HepG2 (cell line): ENCODE data around the gene LSMEM2. TPM values are rescaled to one million over a fixed set of nuclear protein-coding genes. Genes with fewer than 3 reads are reported as not detected.
A peak's percentile ranks its signal among the peaks of the same experiment; 100 is the strongest.

ENCODE experiments used
- ATAC-seq: fragments of 200-7000 bp; cut with Tn5 transposase; 3 replicates; pipeline ENCODE4 v1.9.1; 2020; ENCODE audit warnings: mild to moderate bottlenecking, moderate library complexity
- BruUV-seq: library from RNA; stranded (reverse); fragments of 400-500 nt; replicated peaks from 2 replicates; lab custom pipeline; 2021; lab: Mats Ljungman, UMichigan
- CTCF ChIA-PET: fragments of 300-600 bp; formaldehyde crosslinking; extraction: SDS; loops from one replicate; lab custom pipeline; 2021; ENCODE audit warnings: low total read pairs, inconsistent platforms, low intra/inter-chr PET ratio; lab: Yijun Ruan, JAX
- POLR2A ChIA-PET: fragments of 350-600 bp; sonication (Branson Sonifier 250); formaldehyde crosslinking; loops from one replicate; lab custom pipeline; 2020; ENCODE audit warnings: antibody characterized with exemption, inconsistent platforms; lab: Yijun Ruan, JAX
- DNase-seq: peaks from one replicate; pipeline ENCODE4 v3.0.0-alpha.2; 2015; ENCODE audit warnings: low spot score
- FAIRE-seq: peaks from 3 replicates; lab custom pipeline; 2011; peaks lifted over from hg19 to GRCh38; lab: Jason Lieb, UNC
- H2AFZ ChIP-seq: one replicate; pipeline ENCODE4 v1.6.1; 2011; ENCODE audit warnings: low read length, inconsistent platforms
- H3K27ac ChIP-seq: fragments of 300-600 bp; 3 replicates; pipeline ENCODE4 v1.8.0; 2011; ENCODE audit warnings: mixed run types, mild to moderate bottlenecking, mixed read lengths, low read length, inconsistent platforms; ENCODE audit not compliant: insufficient read depth; ENCODE audit errors: extremely low read length
- H3K27me3 ChIP-seq, 2 experiments: fragments of 200-600 bp in 1 of 2; 2 replicates in 1 of 2; 3 replicates in 1 of 2; pipeline versions ENCODE4 v1.6.0 to v1.8.0; 2011; ENCODE audit warnings: low read length in 2 of 2, mild to moderate bottlenecking in 2 of 2, moderate library complexity in 2 of 2, inconsistent platforms in 1 of 2; ENCODE audit not compliant: insufficient read depth in 2 of 2, control insufficient read depth in 1 of 2
- H3K36me3 ChIP-seq, 2 experiments: fragments of 200-600 bp in 1 of 2; replicated peaks in 1 of 2; 2 replicates in 1 of 2; 3 replicates in 1 of 2; pipeline versions ENCODE4 v1.5.1 to v1.8.0; 2011; ENCODE audit warnings: low read length in 2 of 2, inconsistent platforms in 1 of 2; ENCODE audit not compliant: insufficient read depth in 2 of 2, control insufficient read depth in 1 of 2
- H3K4me1 ChIP-seq: 2 replicates; pipeline ENCODE4 v1.5.1; 2012; ENCODE audit warnings: low read length, inconsistent platforms; ENCODE audit not compliant: insufficient read depth
- H3K4me2 ChIP-seq: 2 replicates; pipeline ENCODE4 v1.6.0; 2011; ENCODE audit warnings: low read depth, low read length, inconsistent platforms
- H3K4me3 ChIP-seq, 3 experiments: fragments of 200-600 bp in 1 of 3; sonication (generic), shearing (Covaris generic) in 1 of 3; replicated peaks in 1 of 3; 2 replicates each; pipeline ENCODE4 v1.5.1; 2011 to 2016; ENCODE audit warnings: low read length in 3 of 3, inconsistent platforms in 2 of 3, low read depth in 2 of 3, mild to moderate bottlenecking in 2 of 3, control low read depth in 1 of 3, mixed read lengths in 1 of 3; ENCODE audit not compliant: insufficient read depth in 1 of 3
- H3K79me2 ChIP-seq: one replicate; pipeline ENCODE4 v1.6.1; 2011; ENCODE audit warnings: low read length, inconsistent platforms; ENCODE audit not compliant: insufficient read depth
- H3K9ac ChIP-seq: 2 replicates; pipeline ENCODE4 v1.6.0; 2011; ENCODE audit warnings: mild to moderate bottlenecking, low read depth, low read length, inconsistent platforms; ENCODE audit not compliant: insufficient read depth
- H3K9me3 ChIP-seq: 2 replicates; pipeline ENCODE4 v1.5.1; 2012; ENCODE audit warnings: mild to moderate bottlenecking, low read length
- H4K20me1 ChIP-seq: 2 replicates; pipeline ENCODE4 v1.6.0; 2011; ENCODE audit warnings: inconsistent platforms, mild to moderate bottlenecking, low read length, moderate library complexity; ENCODE audit not compliant: insufficient read depth
- AGO2 ChIP-seq: fragments of 200-400 bp; formaldehyde crosslinking; optimal IDR thresholded peaks from 2 replicates; pipeline ENCODE3; 2017; ENCODE audit warnings: mild to moderate bottlenecking, low read depth, low read length, moderate library complexity
- BCL3 ChIP-seq: sonication (generic); formaldehyde crosslinking; IDR thresholded peaks from 2 replicates; pipeline ENCODE4 v1.5.1; 2020; ENCODE audit warnings: mild to moderate bottlenecking, missing genetic modification reagents, moderate library complexity
- FOXO4 ChIP-seq: sonication (generic); formaldehyde crosslinking; conservative IDR thresholded peaks from 2 replicates; pipeline ENCODE4 v1.8.1; 2023; ENCODE audit warnings: missing genetic modification reagents
- GABPA ChIP-seq, 2 experiments: IDR thresholded peaks; 2 replicates each; pipeline ENCODE4 v1.6.1; 2011 to 2016; ENCODE audit warnings: low read depth in 2 of 2, low read length in 1 of 2, missing biosample characterization in 1 of 2, missing genetic modification characterization in 1 of 2
- KAT8 ChIP-seq: IDR thresholded peaks from 2 replicates; pipeline ENCODE4 v1.6.1; 2016; ENCODE audit warnings: missing genetic modification reagents, missing compliant biosample characterization
- KDM6A ChIP-seq: IDR thresholded peaks from 2 replicates; pipeline ENCODE4 v1.6.1; 2016; ENCODE audit warnings: low read depth
- KLF12 ChIP-seq: sonication (generic); formaldehyde crosslinking; IDR thresholded peaks from 2 replicates; pipeline ENCODE4 v1.4.0; 2020; ENCODE audit warnings: missing genetic modification reagents, borderline replicate concordance
- RBM22 ChIP-seq: fragments of 200-400 bp; formaldehyde crosslinking; optimal IDR thresholded peaks from 2 replicates; pipeline ENCODE3; 2017; ENCODE audit warnings: mild to moderate bottlenecking, low read length, moderate library complexity
- SAFB2 ChIP-seq: sonication (generic); formaldehyde crosslinking; IDR thresholded peaks from 2 replicates; pipeline ENCODE4 v1.5.1; 2020; ENCODE audit warnings: missing genetic modification reagents, low read depth, mild to moderate bottlenecking, borderline replicate concordance
- THAP9 ChIP-seq: sonication (generic); formaldehyde crosslinking; IDR thresholded peaks from 2 replicates; pipeline ENCODE4; 2020; ENCODE audit warnings: missing genetic modification reagents, mild to moderate bottlenecking, borderline replicate concordance
- THRA ChIP-seq: sonication (generic); formaldehyde crosslinking; IDR thresholded peaks from 2 replicates; pipeline ENCODE4 v1.4.0; 2020; ENCODE audit warnings: missing genetic modification reagents, borderline replicate concordance
- ZNF547 ChIP-seq: sonication (generic); formaldehyde crosslinking; IDR thresholded peaks from 2 replicates; pipeline ENCODE4 v1.5.1; 2020; ENCODE audit warnings: mild to moderate bottlenecking, missing genetic modification reagents
- ZNF672 ChIP-seq: sonication (generic); formaldehyde crosslinking; IDR thresholded peaks from 2 replicates; pipeline ENCODE4 v1.8.1; 2022; ENCODE audit warnings: missing genetic modification reagents
- ZNF773 ChIP-seq: sonication (generic); formaldehyde crosslinking; IDR thresholded peaks from 2 replicates; pipeline ENCODE4 v1.4.0; 2020; ENCODE audit warnings: missing genetic modification reagents, borderline replicate concordance
- ZSCAN29 ChIP-seq: sonication (generic); formaldehyde crosslinking; conservative IDR thresholded peaks from 2 replicates; pipeline ENCODE4 v1.4.0; 2020; ENCODE audit warnings: mild to moderate bottlenecking, missing genetic modification reagents
- WGBS: methylation state at CpG from one replicate; pipeline ENCODE4 v1.1.6; 2017; ENCODE audit warnings: low lambda C conversion rate; 5-methylcytosine and 5-hydroxymethylcytosine counted together
- in situ Hi-C: cut with HindIII; loops from 2 replicates; pipeline ENCODE4 v1.10.0; 2017; ENCODE audit warnings: low pct_unique_long_range_greater_than_20kb; ENCODE audit not compliant: extremely low pct_ligation_motif_present
- intact Hi-C: fragments of 100-400 bp; cut with micrococcal nuclease; formaldehyde crosslinking; loops from one replicate; pipeline ENCODE4 v1.10.0; 2022; ENCODE audit not compliant: unreplicated experiment
- polyA plus RNA-seq, 8 experiments: library from polyadenylated mRNA; depleted of rRNA in 3 of 8; stranded (reverse) in 7 of 8; unstranded in 1 of 8; fragments of >200 nt; fragmentation: Illumina TruSeq in 4 of 8; extraction: Trizol in 4 of 8; gene quantifications; 2 replicates each; pipeline versions ENCODE4 v1.2.1 to v1.2.3, GENCODE V29; 2011 to 2016; ENCODE audit warnings: low read depth in 4 of 8, missing spikeins in 1 of 8, mixed read lengths in 1 of 8; ENCODE audit not compliant: insufficient read depth in 1 of 8
- total RNA-seq, 5 experiments: library from RNA; depleted of rRNA; stranded (reverse); fragments of >200 nt; fragmentation: Illumina TruSeq; extraction: Trizol; gene quantifications; 2 replicates each; pipeline ENCODE4 v1.2.3, GENCODE V29; 2016; ENCODE audit warnings: low read depth in 1 of 5

Gene LSMEM2
- total and polyA plus RNA-seq, 2 of the 13 experiments (the other 11 are each of a cell fraction or from before 2014, with no cell fraction given) = 0.07 to 0.41 TPM

GRCh38 chr3:50260942-50261441, 17.9 kb upstream of the LSMEM2 start:
- BruUV-seq = no TSS peak
- Histone ChIP-seq H3K4me3 (peak overlapping the region; percentile 50 to 76 (median 62); a peak in 5 of 6 replicates), H3K27ac (peak overlapping the region; percentile 99), H3K9me3 (no peaks in the 10 kb centered on the region), H3K27me3 (no peaks in the 10 kb centered on the region), H3K4me1 (peaks cover 67% of the 10 kb centered on the region), H3K4me2 (peak overlapping the region; percentile 97), H3K79me2 (peaks cover 12% of the 10 kb centered on the region), H3K9ac (peak overlapping the region; percentile 94), H4K20me1 (no peaks in the 10 kb centered on the region), H3K36me3 (peaks cover 12 to 23% of the 10 kb centered on the region in 2 experiments), H2AFZ (no peak overlapping the region)
- CTCF ChIA-PET = interaction anchor here (1.2 to 3.0 kb wide), 2 partner anchors 9 to 12 kb away, joined by 3 to 81 read pairs; no protein-coding TSS in a partner anchor
- POLR2A ChIA-PET = interaction anchor here (1.4 to 8.0 kb wide), 15 partner anchors 10 to 76 kb away, joined by 4 to 155 read pairs (median 13); partner anchors contain the start of genes GNAI2, HYAL1, HYAL3 and IFRD2
- no peak for FAIRE-seq
- intact Hi-C loops = loop anchor here (1.0 to 5.0 kb wide), 2 partner anchors 12 to 41 kb away; partner anchors contain the start of gene HYAL1
- WGBS = 0% methylated on average over 1 of the region's 5 CpGs
- in situ Hi-C loops = loop anchor here (5.0 kb wide), 1 partner anchor 61 kb away; the partner anchor contains the start of gene HYAL2
- no peak for DNase-seq
- no peak; the same call in 2 of the 3 replicates for ATAC-seq
- TF ChIP-seq FOXO4 (CRISPR knock-in tag) (0 out of 2 replicates have a peak, but pooled peaks have one; percentile 81), ZNF672 (no peak), KLF12 (CRISPR knock-in tag) (no peak), THAP9 (CRISPR knock-in tag) (peak; percentile 19; the same call in 1 of the 2 replicates), KAT8 (CRISPR knock-in tag) (no peak), ZSCAN29 (CRISPR knock-in tag) (0 out of 2 replicates have a peak, but pooled peaks have one; percentile 12), ZNF547 (CRISPR knock-in tag) (no peak), RBM22 (peak; percentile 78), ZNF773 (CRISPR knock-in tag) (no peak), KDM6A (0 out of 2 replicates have a peak, but pooled peaks have one; percentile 5), GABPA (IDR thresholded peaks at IDR 0.05; ENCODE audit: low read depth, low read length) (no peak), GABPA (CRISPR knock-in tag; IDR thresholded peaks at IDR 0.05; ENCODE audit: low read depth) (0 out of 2 replicates have a peak, but pooled peaks have one; percentile 7), THRA (0 out of 2 replicates have a peak, but pooled peaks have one; percentile 17), AGO2 (peak; percentile 13), SAFB2 (CRISPR knock-in tag) (no peak), BCL3 (CRISPR knock-in tag) (0 out of 2 replicates have a peak, but pooled peaks have one; percentile 9)
